ENCODE results near the gene ZKSCAN1.
"Not testable (repeated sequence)": the region's sequence is repeated elsewhere in the genome, so short reads cannot be mapped to it uniquely, and the experiment has no call there.

The ZKSCAN1 gene

DNA sequence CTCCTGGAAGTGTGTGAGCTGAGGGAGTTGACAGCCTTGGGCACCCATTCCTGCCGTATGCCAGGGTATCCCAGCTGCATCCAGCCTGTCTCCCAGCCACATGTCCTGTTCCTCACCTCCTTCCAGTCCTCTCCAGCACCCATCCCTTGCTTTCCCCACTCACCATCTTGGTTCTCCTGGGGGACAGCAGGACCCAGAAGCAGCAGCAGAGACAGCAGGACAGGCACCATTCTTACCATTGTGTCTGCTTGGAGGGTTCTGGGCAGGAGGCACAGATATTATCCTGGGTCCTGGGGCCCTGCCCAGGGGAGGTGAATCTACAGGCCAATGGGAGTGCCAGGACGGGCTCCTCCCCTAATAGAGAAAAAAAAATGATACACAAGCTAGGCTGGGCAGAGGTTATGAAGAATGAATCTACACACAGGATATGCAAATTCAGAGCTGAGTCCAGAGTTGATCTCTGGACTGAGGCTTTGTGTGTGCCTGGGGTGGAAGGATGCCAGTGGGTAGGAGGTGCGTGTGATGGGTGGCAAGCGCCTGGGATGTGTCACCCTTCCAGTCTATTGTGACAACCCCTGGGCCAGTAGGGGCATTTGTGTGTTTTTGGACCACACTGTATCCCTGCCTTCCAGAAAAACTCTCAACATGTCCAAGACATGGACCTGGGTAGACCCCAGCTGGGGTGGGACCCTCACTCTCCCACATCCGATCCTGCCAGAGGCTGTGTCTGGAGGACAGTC is 39.4 kb upstream of the ZKSCAN1 start, which contains the start of gene AZGP1:
TSS of gene AZGP1 (minus strand) at position 250 of the 740 bp plus-strand sequence. CDS start at position 239, 11 bp downstream.
- Mint-ChIP-seq H3K27ac (no peak within 1 kb of the TSS), H3K4me3 (no peak within 1 kb of the TSS), H3K27me3 (ENCODE audit: low read depth) (peaks cover 39% of the 10 kb centered on the region), H3K36me3 (ENCODE audit: low read depth) (no peaks in the 10 kb centered on the region), H3K9me3 (no peaks in the 10 kb centered on the region), H3K4me1 (no peaks in the 10 kb centered on the region)
- TF ChIP-seq, protein P1, sequence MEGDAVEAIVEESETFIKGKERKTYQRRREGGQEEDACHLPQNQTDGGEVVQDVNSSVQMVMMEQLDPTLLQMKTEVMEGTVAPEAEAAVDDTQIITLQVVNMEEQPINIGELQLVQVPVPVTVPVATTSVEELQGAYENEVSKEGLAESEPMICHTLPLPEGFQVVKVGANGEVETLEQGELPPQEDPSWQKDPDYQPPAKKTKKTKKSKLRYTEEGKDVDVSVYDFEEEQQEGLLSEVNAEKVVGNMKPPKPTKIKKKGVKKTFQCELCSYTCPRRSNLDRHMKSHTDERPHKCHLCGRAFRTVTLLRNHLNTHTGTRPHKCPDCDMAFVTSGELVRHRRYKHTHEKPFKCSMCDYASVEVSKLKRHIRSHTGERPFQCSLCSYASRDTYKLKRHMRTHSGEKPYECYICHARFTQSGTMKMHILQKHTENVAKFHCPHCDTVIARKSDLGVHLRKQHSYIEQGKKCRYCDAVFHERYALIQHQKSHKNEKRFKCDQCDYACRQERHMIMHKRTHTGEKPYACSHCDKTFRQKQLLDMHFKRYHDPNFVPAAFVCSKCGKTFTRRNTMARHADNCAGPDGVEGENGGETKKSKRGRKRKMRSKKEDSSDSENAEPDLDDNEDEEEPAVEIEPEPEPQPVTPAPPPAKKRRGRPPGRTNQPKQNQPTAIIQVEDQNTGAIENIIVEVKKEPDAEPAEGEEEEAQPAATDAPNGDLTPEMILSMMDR (IDR thresholded peaks at IDR 0.05; ENCODE audit: unreplicated experiment in 3 of 3), result no peak

DNA sequence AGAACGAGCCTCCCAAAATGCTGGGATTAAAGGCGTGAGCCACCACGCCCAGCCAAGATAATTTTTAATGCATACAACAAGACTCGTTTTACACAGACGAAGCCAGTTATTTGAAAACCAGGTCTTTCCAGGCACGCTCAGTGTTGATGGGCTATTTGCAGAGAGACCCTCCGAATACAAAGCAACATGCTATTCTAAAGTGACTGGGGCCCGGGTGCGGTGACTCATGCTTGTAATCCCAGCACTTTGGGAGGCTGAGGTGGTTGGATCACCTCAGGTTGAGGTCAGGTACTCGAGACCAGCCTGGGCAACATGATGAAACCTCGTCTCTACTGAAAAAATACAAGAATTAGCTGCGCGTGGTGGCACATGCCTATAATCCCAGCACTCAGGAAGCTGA is 38.8 kb upstream of the ZKSCAN1 start:
- Mint-ChIP-seq H3K27ac (no peak overlapping the region), H3K36me3 (ENCODE audit: low read depth) (no peaks in the 10 kb centered on the region), H3K9me3 (no peaks in the 10 kb centered on the region), H3K4me1 (no peaks in the 10 kb centered on the region), H3K4me3 (no peak overlapping the region), H3K27me3 (ENCODE audit: low read depth) (peaks cover 34% of the 10 kb centered on the region)
- TF ChIP-seq, protein P1 (IDR thresholded peaks at IDR 0.05; ENCODE audit: unreplicated experiment in 3 of 3), result no peak

DNA sequence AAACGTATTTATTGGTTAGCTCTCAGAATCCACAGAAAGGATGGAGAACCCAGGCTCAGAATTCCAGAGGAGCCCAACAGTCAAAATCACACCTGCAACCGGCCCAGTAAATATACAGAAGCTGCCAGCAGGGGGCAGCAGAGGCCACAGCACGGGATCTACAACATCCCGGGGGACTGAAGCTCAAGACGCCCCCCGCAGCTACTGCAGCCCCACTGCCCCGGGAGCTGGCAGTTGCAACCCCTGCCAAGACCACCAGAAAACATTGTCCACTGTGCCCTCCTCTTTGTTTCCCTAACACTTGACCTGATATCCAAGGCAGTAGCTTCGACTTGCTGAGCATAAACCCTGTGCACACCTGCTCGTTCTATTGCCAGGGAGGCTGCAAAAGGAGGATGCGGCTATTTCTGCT is 35.6 kb upstream of the ZKSCAN1 start:
- H3K4me1 Mint-ChIP-seq; H3K36me3 Mint-ChIP-seq (ENCODE audit: low read depth); H3K9me3 Mint-ChIP-seq; H3K4me3 Mint-ChIP-seq; H3K27ac Mint-ChIP-seq: not testable (repeated sequence)
- TF ChIP-seq, protein P1 (IDR thresholded peaks at IDR 0.05; ENCODE audit: unreplicated experiment in 3 of 3), result peak; percentile 67 to 70 (median 68)
- peaks cover 38% of the 10 kb centered on the region for H3K27me3 Mint-ChIP-seq (ENCODE audit: low read depth)

DNA sequence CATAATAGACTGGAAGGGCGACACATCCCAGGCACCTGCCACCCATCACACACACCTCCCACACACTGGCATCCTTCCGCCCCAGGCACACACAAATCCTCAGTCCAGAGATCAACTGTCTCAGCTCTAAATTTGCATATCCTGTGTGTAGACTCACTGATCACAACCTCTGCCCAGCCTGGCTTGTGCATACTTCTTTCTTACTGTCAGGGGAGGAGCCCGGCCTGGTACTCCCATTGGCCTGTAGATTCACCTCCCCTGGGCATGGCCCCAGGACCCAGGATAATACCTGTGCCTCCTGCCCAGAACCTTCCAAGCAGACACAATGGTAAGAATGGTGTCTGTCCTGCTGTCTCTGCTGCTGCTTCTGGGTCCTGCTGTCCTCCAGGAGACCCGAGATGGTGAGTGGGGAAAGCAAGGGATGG is 34.9 kb upstream of the ZKSCAN1 start:
- H3K4me1 Mint-ChIP-seq; H3K4me3 Mint-ChIP-seq; H3K27ac Mint-ChIP-seq; H3K9me3 Mint-ChIP-seq; H3K36me3 Mint-ChIP-seq (ENCODE audit: low read depth): not testable (repeated sequence)
- H3K27me3 Mint-ChIP-seq (ENCODE audit: low read depth), result peaks cover 37% of the 10 kb centered on the region

DNA sequence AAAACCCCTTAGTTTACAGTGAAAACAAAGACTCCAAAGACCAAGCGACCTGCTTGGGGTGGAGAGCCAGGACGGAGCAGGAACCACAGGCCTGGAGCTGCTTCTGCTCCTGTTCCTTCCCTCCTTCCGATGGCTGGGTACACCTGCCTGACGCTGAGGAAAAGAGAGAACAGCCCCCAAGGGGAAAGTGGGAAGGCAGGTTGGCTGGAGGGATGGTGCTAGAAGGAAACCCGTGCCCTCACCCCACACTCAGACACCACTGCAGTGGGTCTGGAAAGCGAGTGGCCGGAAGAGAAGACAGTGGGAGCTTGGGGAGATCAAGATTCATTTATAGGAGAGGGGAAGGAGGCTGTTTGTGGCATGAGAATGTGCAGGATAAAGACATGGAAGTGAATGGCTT is 34.3 kb upstream of the ZKSCAN1 start:
- not testable (repeated sequence) for H3K36me3 Mint-ChIP-seq (ENCODE audit: low read depth); H3K9me3 Mint-ChIP-seq; H3K27ac Mint-ChIP-seq; H3K4me1 Mint-ChIP-seq; H3K4me3 Mint-ChIP-seq
- peaks cover 39% of the 10 kb centered on the region for H3K27me3 Mint-ChIP-seq (ENCODE audit: low read depth)

DNA sequence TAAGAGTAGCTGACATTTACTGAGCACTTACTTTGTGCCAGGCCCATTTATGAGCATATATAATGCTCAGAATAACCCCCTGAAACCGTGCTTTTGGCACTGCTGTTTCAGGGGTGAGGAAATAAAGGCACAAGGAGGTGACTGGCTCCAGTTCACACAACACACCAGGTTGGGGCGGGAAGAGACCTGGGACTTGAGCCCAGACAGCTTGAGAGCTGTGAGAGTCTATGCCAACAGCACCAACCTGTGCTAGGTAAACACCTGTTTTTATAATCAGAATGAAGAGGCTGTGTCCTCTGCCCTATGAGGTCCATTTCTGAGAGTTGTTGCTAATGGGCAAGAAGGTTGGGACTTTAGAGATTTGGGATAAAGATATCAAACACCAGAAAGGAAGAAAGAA is 30.8 kb upstream of the ZKSCAN1 start:
- TF ChIP-seq, protein P1 (IDR thresholded peaks at IDR 0.05; ENCODE audit: unreplicated experiment in 3 of 3), result no peak
- Mint-ChIP-seq H3K9me3 (peaks cover 2% of the 10 kb centered on the region), H3K27ac (no peak overlapping the region), H3K4me3 (no peak overlapping the region), H3K4me1 (no peaks in the 10 kb centered on the region), H3K27me3 (ENCODE audit: low read depth) (peaks cover 45% of the 10 kb centered on the region), H3K36me3 (ENCODE audit: low read depth) (no peaks in the 10 kb centered on the region)

DNA sequence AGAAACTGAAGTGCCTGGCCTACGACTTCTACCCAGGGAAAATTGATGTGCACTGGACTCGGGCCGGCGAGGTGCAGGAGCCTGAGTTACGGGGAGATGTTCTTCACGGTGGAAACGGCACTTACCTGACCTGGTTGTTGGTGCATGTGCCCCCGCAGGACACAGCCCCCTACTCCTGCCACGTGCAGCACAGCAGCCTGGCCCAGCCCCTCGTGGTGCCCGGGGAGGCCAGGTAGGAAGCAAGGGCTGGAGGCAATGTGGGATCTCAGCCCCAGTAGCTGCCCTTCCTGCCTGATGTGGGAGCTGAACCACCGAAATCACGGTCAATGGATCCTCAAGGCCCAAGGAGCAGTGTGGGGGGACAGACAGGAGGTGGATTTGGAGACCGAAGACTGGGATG is 28.1 kb upstream of the ZKSCAN1 start:
- peaks cover 48% of the 10 kb centered on the region for H3K27me3 Mint-ChIP-seq (ENCODE audit: low read depth)

More for the DNA sequence above, 28.1 kb upstream of the ZKSCAN1 start:
- not testable (repeated sequence) for H3K4me1 Mint-ChIP-seq; H3K9me3 Mint-ChIP-seq; H3K36me3 Mint-ChIP-seq (ENCODE audit: low read depth); H3K27ac Mint-ChIP-seq; H3K4me3 Mint-ChIP-seq

Data from nephron (organoid).